Endothelial cell of umbilical vein (primary cell): ENCODE measurements around the gene ELANE. TPM values are rescaled to one million over a fixed set of nuclear protein-coding genes. Genes with fewer than 3 reads are reported as not detected.

Source experiments
- BruUV-seq: library from RNA; stranded (reverse); fragments of 400-500 nt; replicated peaks from 2 replicates; lab custom pipeline; 2021; lab: Mats Ljungman, UMichigan
- CTCF ChIA-PET: fragments of 300-600, 350-600 bp; sonication (Branson Sonifier 250); formaldehyde crosslinking; loops from one replicate; lab custom pipeline; 2021; ENCODE audit warnings: antibody characterized with exemption, inconsistent platforms; lab: Charles Lee
- POLR2A ChIA-PET: fragments of 300-600, 350-600 bp; sonication (Branson Sonifier 250); formaldehyde crosslinking; loops from one replicate; lab custom pipeline; 2021; ENCODE audit warnings: antibody characterized with exemption, inconsistent platforms; lab: Charles Lee
- DNase-seq: peaks from one replicate; pipeline ENCODE4 v3.0.0-alpha.2; 2011; ENCODE audit warnings: low read depth, low spot score
- FAIRE-seq: peaks from 2 replicates; lab custom pipeline; 2011; peaks lifted over from hg19 to GRCh38; lab: Jason Lieb, UNC
- H2AFZ ChIP-seq: 2 replicates; pipeline ENCODE4 v1.6.0; 2012; ENCODE audit warnings: low read depth, low read length, control low read depth, inconsistent platforms
- H3K27ac ChIP-seq: 2 replicates; pipeline ENCODE4 v1.5.1; 2011; ENCODE audit warnings: low read depth, mild to moderate bottlenecking, control low read depth, low read length, moderate library complexity; ENCODE audit not compliant: insufficient read depth
- H3K27me3 ChIP-seq, 2 experiments: 2 replicates each; pipeline versions ENCODE4 v1.6.0 to v1.6.1; 2011; ENCODE audit warnings: low read length in 2 of 2, mixed read lengths in 1 of 2; ENCODE audit not compliant: control insufficient read depth in 2 of 2, insufficient read depth in 2 of 2
- H3K36me3 ChIP-seq, 2 experiments: 2 replicates in 1 of 2; 3 replicates in 1 of 2; pipeline ENCODE4 v1.5.1; 2011; ENCODE audit warnings: low read length in 2 of 2, mild to moderate bottlenecking in 1 of 2, moderate library complexity in 1 of 2; ENCODE audit not compliant: control insufficient read depth in 2 of 2, insufficient read depth in 2 of 2; ENCODE audit errors: extremely low read depth in 1 of 2
- H3K4me1 ChIP-seq: 3 replicates; pipeline ENCODE4 v1.5.1; 2011; ENCODE audit warnings: mild to moderate bottlenecking, low read length; ENCODE audit not compliant: control insufficient read depth, insufficient read depth; ENCODE audit errors: extremely low read depth
- H3K4me2 ChIP-seq: 2 replicates; pipeline ENCODE4 v1.6.1; 2011; ENCODE audit warnings: low read length, control low read depth, mixed read lengths; ENCODE audit not compliant: insufficient read depth
- H3K4me3 ChIP-seq, 3 experiments: fragments of 200-600 bp in 1 of 3; sonication (generic), shearing (Covaris generic) in 1 of 3; replicated peaks in 1 of 3; 2 replicates each; pipeline ENCODE4 v1.5.1; 2011 to 2016; ENCODE audit warnings: control low read depth in 3 of 3, low read length in 3 of 3, mild to moderate bottlenecking in 2 of 3, inconsistent platforms in 1 of 3, low read depth in 1 of 3, moderate library complexity in 1 of 3; ENCODE audit not compliant: insufficient read depth in 1 of 3
- H3K79me2 ChIP-seq: 2 replicates; pipeline ENCODE4 v1.6.0; 2012; ENCODE audit warnings: low read length, inconsistent platforms; ENCODE audit not compliant: control insufficient read depth, insufficient read depth
- H3K9ac ChIP-seq: replicated peaks from 2 replicates; pipeline ENCODE3; 2011; ENCODE audit warnings: low read length, control low read depth; ENCODE audit not compliant: insufficient read depth; ENCODE audit errors: extremely low read depth
- H3K9me1 ChIP-seq: replicated peaks from 3 replicates; pipeline ENCODE4 v1.6.0; 2011; ENCODE audit warnings: mild to moderate bottlenecking, low read length; ENCODE audit not compliant: control insufficient read depth, insufficient read depth; ENCODE audit errors: extremely low read depth
- H3K9me3 ChIP-seq: replicated peaks from 2 replicates; pipeline ENCODE4 v1.5.1; 2012; ENCODE audit warnings: low read length, inconsistent platforms; ENCODE audit not compliant: control insufficient read depth, insufficient read depth
- H4K20me1 ChIP-seq: replicated peaks from 2 replicates; pipeline ENCODE3; 2011; ENCODE audit warnings: mild to moderate bottlenecking, low read length; ENCODE audit not compliant: control insufficient read depth, insufficient read depth; ENCODE audit errors: extremely low read depth
- EZH2 ChIP-seq: IDR thresholded peaks from 2 replicates; pipeline ENCODE4 v1.6.1; 2012; ENCODE audit warnings: borderline replicate concordance, low read depth, mild to moderate bottlenecking, moderate library complexity, low read length, inconsistent platforms; ENCODE audit not compliant: severe bottlenecking
- FOS ChIP-seq: IDR thresholded peaks from 2 replicates; pipeline ENCODE4 v1.6.1; 2011; ENCODE audit warnings: mild to moderate bottlenecking, low read length, moderate library complexity, borderline replicate concordance; ENCODE audit not compliant: insufficient read depth
- GATA2 ChIP-seq: IDR thresholded peaks from 2 replicates; pipeline ENCODE4 v1.7.0; 2011; ENCODE audit warnings: low read depth, mild to moderate bottlenecking, moderate library complexity, mixed read lengths, low read length; ENCODE audit not compliant: insufficient read length, insufficient read depth
- JUN ChIP-seq: IDR thresholded peaks from 2 replicates; pipeline ENCODE4 v1.6.1; 2011; ENCODE audit warnings: borderline replicate concordance, low read depth; ENCODE audit not compliant: insufficient read length, insufficient read depth
- MYC ChIP-seq: IDR thresholded peaks from one replicate; pipeline ENCODE4 v1.6.1; 2011; ENCODE audit warnings: mild to moderate bottlenecking, low read depth, low read length
- POLR2A ChIP-seq: IDR thresholded peaks from 2 replicates; pipeline ENCODE4 v1.6.1; 2012; ENCODE audit warnings: low read depth, mild to moderate bottlenecking, control low read depth, low read length
- POLR2AphosphoS5 ChIP-seq: IDR thresholded peaks from 2 replicates; pipeline ENCODE4 v1.6.1; 2012; ENCODE audit warnings: low read depth, mild to moderate bottlenecking, control low read depth, low read length, moderate library complexity; ENCODE audit not compliant: insufficient read depth
- dilution Hi-C: fragments of 300-500 bp; cut with MboI; formaldehyde crosslinking; loops from one replicate; pipeline ENCODE4 v1.15.0; 2019; ENCODE audit warnings: low sequenced_read_pairs; ENCODE audit not compliant: extremely low pct_ligation_motif_present
- intact Hi-C: fragments of 100-400 bp; cut with micrococcal nuclease; formaldehyde crosslinking; loops from one replicate; pipeline ENCODE4 v1.10.0; 2022
- polyA plus RNA-seq, 4 experiments: library from polyadenylated mRNA; depleted of rRNA in 3 of 4; stranded (reverse) in 3 of 4; unstranded in 1 of 4; fragments of >200 nt; gene quantifications; 2 replicates each; pipeline versions ENCODE4 v1.2.1 to v1.2.3, GENCODE V29; 2011 to 2012; ENCODE audit warnings: missing spikeins in 1 of 4
- total RNA-seq: library from RNA; stranded (reverse); gene quantifications from 2 replicates; pipeline ENCODE4 v1.2.3, GENCODE V29; 2021
- TF ChIP-seq, protein P1 (sequence below): IDR thresholded peaks from 2 replicates; pipeline ENCODE4 v1.6.1; 2011; ENCODE audit not compliant: insufficient read depth, insufficient read length
- TF ChIP-seq, protein P2 (sequence below), 2 donors: IDR thresholded peaks; 1 replicate in 1 of 2; 2 replicates in 1 of 2; pipeline ENCODE4 v1.5.1; 2011; ENCODE audit warnings: low read length in 2 of 2, mild to moderate bottlenecking in 2 of 2, moderate library complexity in 2 of 2, control low read depth in 1 of 2, inconsistent platforms in 1 of 2, low read depth in 1 of 2; ENCODE audit not compliant: insufficient read depth in 1 of 2; ENCODE audit errors: extremely low read depth in 1 of 2

Gene ELANE
- total and polyA plus RNA-seq, 2 donors (not counting 3 experiments of a cell fraction or from before 2014, with no cell fraction given) = not detected

- no peak for FAIRE-seq
- no peak overlapping the region for H2AFZ ChIP-seq
- TF ChIP-seq JUN = no peak
- no peak for TF ChIP-seq MYC
- no peak for TF ChIP-seq POLR2A
- TF ChIP-seq, protein P1, sequence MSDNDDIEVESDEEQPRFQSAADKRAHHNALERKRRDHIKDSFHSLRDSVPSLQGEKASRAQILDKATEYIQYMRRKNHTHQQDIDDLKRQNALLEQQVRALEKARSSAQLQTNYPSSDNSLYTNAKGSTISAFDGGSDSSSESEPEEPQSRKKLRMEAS = no peak
- TF ChIP-seq GATA2 = no peak
- no peak for TF ChIP-seq FOS
- no peak for TF ChIP-seq EZH2
- no peak for TF ChIP-seq POLR2AphosphoS5
- TF ChIP-seq, protein P2, sequence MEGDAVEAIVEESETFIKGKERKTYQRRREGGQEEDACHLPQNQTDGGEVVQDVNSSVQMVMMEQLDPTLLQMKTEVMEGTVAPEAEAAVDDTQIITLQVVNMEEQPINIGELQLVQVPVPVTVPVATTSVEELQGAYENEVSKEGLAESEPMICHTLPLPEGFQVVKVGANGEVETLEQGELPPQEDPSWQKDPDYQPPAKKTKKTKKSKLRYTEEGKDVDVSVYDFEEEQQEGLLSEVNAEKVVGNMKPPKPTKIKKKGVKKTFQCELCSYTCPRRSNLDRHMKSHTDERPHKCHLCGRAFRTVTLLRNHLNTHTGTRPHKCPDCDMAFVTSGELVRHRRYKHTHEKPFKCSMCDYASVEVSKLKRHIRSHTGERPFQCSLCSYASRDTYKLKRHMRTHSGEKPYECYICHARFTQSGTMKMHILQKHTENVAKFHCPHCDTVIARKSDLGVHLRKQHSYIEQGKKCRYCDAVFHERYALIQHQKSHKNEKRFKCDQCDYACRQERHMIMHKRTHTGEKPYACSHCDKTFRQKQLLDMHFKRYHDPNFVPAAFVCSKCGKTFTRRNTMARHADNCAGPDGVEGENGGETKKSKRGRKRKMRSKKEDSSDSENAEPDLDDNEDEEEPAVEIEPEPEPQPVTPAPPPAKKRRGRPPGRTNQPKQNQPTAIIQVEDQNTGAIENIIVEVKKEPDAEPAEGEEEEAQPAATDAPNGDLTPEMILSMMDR (IDR thresholded peaks at IDR 0.05; ENCODE audit: extremely low read depth in 1 of 2, insufficient read depth in 1 of 2, low read depth in 1 of 2, low read length in 2 of 2) = no peak
- H4K20me1 ChIP-seq = no peaks in the 10 kb centered on the region
- intact Hi-C loops (no loop called here), dilution Hi-C loops (no loop called here)
- DNase-seq = no peak
- H3K4me3 ChIP-seq = no peak overlapping the region
- no peaks in the 10 kb centered on the region for H3K9me3 ChIP-seq
- no peaks in the 10 kb centered on the region for H3K27me3 ChIP-seq
- H3K4me1 ChIP-seq = no peaks in the 10 kb centered on the region
- H3K36me3 ChIP-seq = peaks cover 0 to 11% of the 10 kb centered on the region in 2 experiments
- no peak overlapping the region for H3K4me2 ChIP-seq
- no peaks in the 10 kb centered on the region for H3K9me1 ChIP-seq
- ChIA-PET CTCF (interaction anchor here (0.6 kb wide), 1 partner anchor 8 kb away, joined by 3 read pairs; the partner anchor contains the start of genes MED16 and RNU6-9), POLR2A (interaction anchor here (1.2 kb wide), 1 partner anchor 9 kb away, joined by 4 read pairs; no protein-coding TSS in a partner anchor)
- BruUV-seq = no TSS peak
- no peak overlapping the region for H3K9ac ChIP-seq
- no peak overlapping the region for H3K27ac ChIP-seq
- no peaks in the 10 kb centered on the region for H3K79me2 ChIP-seq
Measured at GRCh38 chr19:901216-902092, 49.4 kb downstream of the ELANE start.
